Measurements from ENCODE around the gene MEOX2.

MEOX2 gene

DNA sequence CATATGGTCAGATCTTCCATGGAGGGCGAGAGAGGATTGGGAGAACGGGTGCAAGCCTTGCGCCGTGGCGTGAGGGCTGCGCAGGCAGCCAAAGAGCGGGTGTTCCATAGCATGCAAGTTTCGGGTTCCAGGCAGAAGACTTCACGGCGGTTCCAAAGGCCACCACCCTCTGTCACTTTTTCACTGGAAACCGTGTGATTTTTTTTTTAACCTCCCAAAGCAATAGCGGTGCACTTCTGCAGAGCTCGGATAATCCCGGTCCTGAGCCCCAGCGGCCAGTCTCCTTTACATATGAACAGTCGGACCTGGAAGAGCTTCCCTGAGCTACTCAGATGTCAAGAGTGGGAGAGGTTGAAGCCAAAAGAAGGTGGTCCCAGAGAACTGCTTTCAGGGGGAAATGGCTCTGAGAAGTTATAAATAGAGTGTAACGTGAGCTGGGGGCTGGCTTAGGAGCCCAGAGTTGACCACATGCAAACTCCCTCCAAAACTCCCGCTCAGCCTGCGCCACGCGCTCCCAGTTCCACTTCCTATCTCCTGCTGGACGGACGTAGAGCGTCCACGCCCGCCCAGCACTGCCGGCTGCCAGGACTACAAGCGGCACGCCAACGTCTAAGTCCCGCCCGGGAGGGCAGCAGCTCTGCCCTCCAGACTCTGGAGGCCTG is at the start of gene MEOX2:
Gene MEOX2 (minus strand): TSS at position 389 of the 662 bp plus-strand sequence. CDS start 281 bp downstream, at position 108.
- DNase-seq (ENCODE audit: low spot score) = no peak

DNA sequence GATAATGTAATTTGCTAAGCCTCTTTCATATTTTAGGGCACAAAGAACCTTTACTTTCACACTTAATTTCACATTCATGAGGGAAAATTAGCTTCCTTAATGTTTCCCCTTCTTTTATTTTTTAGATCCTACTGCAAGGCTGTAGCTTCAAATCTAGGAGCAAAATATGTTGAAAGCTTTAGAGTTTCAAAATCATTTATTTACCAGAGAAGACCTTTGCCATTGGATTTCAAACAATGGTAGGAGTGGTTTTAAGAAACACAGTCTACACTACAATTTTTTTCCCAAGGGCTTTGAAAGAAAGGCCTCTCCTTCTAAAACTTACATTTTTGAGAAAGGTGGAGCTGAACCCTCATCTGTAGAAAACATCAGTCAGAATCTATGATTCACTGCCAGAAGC is 43.3 kb upstream of the MEOX2 start:
- no peak for DNase-seq (ENCODE audit: low spot score)

DNA sequence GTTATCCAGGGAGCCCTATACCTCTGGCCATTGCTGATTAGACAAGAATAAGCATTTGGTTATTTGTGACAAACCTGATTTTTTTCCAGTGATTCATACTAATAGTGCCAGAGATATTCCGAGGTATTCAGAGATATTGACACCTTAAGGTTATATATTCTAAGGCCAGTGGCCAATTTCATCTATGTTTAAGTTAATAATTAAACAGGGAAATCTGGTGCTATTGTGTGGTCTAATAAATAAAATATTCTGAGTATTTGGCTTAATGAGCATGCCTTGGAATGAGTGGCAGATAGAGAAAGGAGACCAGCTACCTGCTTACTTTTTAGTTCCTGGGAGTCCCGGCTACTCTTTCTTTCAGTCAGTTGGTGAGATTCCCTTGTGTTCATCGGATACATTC is 38.6 kb upstream of the MEOX2 start:
- DNase-seq (ENCODE audit: low spot score) = no peak

DNA sequence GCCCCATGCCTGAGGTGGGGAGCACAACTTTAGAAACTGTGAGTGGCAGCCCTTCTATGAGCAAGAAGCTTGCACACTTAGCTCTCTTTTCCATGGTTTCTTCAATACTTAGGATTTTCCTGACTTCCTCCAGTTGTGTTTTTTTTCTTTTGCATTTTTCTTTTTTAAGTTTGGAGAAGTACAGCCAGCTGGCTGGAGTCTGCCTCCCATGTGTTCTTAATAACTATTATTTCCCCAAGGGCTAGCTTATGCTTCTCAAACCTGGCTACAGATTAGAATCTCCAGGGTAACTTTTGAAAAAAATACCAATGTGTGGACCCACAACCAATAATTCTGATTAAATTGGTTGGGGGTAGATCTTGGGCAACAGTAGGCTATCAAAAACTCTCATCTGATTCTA is 37.4 kb upstream of the MEOX2 start:
- DNase-seq (ENCODE audit: low spot score) = no peak

DNA sequence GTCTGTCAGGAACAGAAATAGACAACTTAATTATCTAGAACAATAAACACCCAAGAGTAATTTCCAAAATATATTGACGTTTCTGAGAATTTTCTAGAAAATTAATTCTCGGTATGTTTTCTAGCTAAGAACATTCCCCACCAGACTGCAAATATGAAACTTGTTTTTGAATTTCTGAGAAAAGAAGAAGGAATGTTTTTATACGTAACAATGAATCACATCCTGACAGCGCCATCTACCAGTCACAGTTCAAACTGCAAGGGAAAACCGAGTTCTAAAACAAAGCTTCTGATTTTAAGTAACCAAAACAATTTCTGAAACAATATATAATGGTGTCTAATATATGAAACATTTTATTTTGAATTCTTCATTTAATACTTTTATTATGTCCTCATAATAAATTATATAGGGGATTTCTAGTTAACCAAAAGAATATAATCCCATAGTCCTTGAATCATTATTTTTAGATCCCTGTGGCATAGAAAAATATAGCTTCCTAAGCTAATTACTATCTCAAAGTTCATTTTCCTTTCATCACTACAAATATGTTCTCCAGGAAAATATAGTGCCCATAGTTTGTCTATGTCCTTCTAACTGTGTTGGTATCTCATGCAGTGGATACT is 34.5 kb upstream of the MEOX2 start:
- DNase-seq (ENCODE audit: low spot score) = peak; percentile 3

DNA sequence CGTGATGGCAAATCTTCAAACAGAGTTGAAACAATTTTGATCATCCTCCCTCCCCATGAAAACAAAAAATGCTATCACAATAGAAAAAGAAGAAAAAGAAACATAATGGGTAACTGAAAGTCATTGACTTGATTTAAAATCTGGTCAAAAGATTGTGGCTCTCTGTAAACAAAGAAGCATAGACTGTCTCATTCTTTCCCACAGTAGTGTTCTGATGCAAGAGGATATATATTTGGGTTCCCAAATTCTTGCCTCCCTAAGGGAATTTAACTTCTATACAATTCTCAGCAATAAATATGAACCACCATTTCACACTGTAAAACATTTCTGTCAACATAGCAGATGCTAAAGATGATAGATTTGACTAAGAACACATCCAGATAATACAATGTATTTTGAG is 32.8 kb upstream of the MEOX2 start:
- DNase-seq (ENCODE audit: low spot score) = no peak

DNA sequence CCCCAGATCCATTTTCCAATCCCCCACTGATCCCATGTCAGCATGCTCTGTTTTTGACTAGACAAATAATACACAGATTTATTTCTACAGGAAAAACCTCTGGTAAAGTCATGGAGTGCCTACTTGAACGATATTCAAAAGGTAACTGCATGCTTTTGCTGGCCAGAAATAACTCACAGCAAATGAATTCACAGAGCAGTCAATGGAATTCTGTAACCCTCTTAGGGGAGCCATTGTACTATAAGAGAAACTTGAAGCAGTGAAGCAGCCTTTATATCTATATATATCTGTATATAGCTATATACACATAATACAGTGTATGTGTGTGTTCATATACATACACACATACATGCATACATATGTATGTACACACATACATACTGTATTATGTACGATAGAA is 29.0 kb upstream of the MEOX2 start:
- no peak for DNase-seq (ENCODE audit: low spot score)

DNA sequence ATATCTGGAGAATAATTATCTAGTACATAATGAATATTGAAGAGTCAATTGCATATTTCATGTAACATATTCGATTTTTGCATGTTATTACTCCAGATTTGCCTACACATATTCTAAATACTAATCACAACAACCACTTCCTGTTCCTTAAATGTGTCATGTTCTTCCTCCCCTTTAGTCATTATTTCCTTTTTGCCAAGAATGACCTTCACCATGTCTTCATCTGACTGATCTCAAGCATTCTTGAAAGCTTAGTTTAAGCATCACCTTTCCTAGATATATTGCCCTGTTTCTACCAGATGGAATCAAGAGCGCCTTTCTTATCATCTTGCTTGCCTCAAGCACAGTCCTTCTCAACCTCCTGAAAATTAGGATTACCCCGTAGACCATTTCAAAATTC is 23.5 kb upstream of the MEOX2 start:
- DNase-seq (ENCODE audit: low spot score) = no peak

DNA sequence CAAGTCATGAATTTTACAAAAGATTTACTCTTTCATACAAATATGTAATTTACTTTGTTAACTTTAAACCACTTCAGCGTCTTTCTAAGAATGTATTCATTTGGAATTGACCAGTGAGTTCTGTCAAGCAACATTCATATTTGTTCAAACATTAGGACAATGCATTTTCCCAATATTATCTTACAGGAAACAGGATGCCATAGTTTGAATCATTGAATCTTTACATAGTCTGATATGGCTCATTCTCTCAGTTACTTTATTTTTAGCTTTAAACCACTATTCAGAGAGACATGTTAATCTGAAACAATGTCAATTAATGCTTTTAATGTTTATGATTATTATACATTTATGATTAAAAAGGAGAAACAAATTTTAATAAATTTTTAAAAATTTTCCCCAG is 21.1 kb upstream of the MEOX2 start:
- no peak for DNase-seq (ENCODE audit: low spot score)

DNA sequence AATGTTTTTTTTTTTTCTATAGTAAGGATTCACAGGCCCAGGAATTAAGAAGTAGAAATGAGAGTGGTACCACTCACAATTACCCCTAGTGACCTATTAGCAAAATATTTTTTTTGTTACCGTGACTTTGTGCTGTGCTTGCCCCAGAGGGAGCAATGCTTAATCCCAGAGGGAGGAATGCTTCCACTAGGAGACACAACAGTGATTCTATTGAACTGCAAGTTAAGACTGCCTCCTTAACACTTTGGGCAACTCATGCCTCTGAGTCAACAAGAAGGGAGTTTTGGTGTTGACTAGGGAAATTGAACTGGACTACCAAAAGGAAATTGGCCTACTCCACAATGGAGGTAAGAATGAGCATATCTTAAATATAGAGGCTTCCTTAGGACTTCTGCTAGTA is 17.2 kb upstream of the MEOX2 start:
- DNase-seq (ENCODE audit: low spot score) = no peak

DNA sequence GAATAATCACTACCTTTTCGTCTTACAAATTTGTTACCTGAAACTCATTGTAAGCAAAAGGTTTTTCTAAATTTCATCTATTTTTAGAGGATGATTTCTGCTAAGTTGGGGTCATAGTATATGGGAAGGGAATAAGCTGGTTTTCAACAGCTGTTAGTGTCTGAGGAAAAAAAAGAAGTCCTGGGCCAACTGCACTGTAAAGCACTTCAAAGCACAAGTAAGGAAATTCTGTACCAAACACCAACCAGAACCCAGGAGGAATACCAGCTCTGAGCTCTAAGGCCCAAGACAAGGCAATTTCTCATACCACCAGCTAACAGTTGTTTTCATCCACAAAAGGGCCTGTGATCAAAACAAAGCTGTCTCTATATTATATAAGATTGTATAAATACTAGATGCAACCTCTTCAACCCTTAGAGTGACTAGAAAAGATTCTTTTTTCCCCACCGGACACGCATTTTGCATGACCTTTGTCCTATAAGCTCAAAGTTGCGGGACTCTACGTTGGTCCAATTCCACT is 6.1 kb upstream of the MEOX2 start:
- DNase-seq (ENCODE audit: low spot score) = no peak

DNA sequence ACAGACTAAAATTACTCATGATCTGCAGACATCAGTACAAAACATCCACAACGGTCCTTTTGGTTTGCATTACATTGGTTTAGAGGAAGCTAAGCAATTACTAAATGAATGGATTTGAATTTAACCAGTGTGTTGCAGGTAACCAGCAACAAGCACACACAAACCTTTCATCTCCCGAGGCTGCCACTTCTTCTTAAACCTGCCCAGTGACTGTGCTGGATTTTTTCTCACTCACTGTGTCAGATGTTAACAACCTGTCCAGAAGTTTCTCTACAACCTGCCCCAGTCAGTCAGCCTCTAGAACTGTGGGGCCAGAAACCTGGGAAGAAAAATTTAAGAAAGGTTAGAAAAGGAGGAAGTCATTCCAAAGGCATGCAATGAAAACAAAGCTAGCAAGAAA is 2.4 kb upstream of the MEOX2 start:
- no peak for DNase-seq (ENCODE audit: low spot score)

DNA sequence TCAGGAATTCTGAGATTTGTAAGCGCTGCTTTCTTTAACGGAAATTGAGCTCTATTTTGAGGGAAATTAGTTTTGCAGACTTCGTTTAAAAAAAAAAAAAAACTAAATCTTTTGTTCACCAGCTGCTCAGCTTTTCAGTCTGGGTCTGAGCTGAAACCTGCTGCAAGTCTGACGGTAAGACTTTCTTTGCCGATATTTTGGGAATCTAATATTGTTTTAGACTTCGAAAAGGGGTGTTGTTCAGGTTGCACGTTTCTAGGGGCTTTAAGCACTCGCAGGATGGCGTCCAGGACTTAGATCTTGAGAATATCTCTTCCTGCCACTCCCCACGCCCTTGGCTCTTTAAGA is 1.8 kb upstream of the MEOX2 start:
- no peak for DNase-seq (ENCODE audit: low spot score)

DNA sequence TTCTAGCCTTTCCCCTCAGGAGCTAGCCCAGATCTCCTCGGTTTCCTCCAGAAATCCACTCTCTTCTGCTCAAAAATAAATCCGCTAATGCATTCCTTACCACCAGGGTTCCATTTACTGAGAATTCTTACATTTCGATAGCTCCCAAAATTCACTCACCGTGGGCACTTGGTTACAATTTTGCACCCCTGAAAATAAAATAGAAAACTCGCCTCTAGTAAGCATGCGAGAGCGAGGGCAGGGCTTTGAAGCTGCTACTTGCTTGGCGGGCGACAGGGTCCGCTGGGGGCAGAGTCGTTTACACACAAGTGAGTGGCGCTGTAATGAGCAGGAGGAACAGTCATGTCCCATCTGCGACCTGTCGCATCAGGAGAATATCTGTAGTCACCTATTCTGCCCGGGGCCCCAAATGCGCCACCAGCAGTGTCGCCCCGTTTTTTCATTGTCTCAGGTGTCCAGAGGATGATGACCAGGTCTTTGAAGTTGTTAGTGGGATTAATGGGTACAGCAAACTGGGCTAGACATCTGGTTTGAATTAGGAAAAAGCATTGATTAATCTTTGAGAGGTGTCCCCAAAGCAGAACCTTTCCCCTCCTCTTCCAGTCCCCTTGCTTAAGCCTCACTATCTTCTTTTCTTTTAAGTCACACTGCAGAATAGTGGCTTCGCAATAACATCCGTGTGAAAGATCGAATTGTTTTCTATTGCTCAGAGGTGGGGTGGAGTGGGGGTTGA is 1.2 kb upstream of the MEOX2 start:
- no peak for DNase-seq (ENCODE audit: low spot score)

DNA sequence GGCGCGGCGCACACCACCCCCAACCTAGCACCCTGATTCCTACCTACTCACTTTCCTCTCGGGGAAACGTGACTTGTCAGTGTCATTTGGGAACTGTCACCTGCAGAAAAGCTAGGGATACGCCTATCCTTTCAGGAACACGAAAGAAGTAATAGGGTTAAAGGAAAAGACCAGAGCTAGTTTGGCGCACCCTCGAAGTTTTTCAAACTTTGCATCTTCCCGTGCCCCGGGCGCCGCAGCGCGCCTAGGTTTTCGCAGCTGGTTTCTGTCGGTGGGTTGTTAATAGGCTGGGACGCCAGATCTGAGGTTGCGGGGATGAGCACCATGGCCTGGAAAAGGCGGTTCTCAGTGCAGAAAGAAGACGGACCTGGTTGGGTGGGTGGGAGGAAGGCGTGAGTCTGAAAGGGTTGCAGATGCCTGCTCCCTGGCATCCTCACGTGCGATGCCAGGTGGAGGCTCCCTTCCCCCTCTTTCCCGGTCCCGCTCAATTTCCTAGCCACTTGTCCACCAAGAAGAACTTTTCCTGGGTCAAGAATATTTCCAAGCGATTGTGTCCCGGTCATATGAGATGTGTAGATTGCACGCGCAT is 568 bp upstream of the MEOX2 start:
- no peak for DNase-seq (ENCODE audit: low spot score)

DNA sequence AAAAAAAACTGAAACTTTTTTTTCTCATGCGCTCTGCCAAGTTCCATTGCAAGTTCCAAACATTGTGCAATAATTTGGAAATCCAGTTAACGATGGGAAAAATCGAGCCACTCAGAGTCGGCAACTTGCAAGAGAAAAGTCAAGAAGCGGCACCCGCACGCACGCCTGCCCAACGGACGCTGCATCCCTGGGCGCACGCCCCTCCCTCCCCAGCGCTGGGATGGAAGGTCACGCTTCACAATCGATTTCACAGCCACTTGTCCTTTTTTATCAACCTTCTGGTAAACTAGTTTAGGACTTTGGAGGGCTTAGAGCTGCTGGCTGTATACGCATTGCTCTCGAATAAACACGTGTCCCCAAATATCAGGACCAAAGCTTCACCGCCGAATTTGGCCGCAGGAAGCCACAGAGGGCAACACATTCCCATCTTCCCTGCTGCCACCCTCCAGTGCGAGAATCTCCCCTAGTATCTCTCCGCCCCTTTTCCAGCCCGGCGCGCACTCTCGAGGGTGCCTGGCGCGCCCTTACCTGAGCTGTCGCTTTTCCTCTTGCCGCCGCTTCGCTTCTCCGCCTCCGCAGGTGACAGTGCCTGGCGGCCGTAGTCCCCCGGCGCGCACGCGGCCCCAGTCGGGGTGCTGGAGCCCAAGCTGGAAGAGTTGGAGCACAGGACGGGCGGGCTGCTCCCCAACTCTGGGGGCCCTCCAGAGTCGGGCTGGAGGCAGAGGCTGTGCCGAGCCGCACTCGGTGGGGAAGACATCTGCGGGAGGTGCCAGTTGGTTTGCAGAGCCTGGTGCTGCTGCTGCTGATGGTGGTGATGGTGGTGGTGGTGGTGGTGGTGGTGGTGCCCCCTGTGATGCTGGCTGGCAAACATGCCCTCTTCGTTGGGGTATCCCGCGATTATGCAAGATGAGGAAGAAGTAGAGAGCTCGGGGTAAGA is 857 bp downstream of the MEOX2 start:
- no peak for DNase-seq (ENCODE audit: low spot score)

DNA sequence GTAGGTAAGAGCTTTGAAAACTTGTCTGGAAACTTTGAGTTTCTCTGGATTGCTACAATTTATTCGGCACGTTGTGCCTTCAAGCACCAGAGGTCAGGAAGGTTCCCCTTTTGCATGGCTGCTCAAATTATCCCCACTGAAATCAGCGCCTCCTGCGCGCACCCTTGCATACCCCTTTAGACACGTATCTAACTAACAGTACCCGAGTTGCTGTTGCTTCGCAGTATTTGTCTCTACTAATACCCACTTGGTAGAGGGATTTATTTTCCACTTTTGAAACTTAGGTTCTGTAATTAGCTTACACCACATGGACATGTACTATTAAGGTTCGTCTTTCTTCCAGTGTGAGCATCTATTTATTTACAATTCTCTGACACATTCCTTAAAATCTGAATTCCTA is 1.6 kb downstream of the MEOX2 start:
- DNase-seq (ENCODE audit: low spot score) = no peak

DNA sequence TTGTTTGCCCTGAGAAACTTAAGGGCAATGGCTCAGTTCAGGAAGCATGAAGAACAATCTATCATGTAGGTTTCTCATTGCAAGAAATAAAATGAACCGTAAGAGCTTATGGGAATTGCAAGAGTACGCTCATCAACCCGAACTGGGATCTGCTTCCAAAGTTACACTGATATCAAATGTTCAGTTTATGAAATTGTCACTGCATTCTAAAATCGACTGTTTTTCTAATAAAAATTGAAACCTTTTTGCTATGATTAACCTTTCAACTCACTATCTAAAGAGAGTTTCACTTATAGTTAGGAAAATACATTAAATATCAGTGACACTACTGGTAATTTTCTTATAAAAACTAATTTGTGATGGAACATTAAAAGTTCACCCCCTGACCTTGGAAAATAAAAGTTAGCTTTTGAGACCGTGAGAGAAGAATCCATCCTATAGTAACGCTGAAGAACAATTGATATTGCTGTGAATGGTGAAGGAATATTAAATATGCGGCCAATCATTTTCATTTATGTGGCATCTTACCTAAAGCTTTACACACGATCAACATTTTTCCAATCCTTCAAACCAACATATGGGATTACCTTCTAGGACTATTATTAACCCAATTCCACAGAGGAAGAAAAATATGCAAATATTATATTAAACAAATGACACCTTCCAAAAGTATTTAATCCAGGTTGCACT is 2.2 kb downstream of the MEOX2 start:
- no peak for DNase-seq (ENCODE audit: low spot score)

DNA sequence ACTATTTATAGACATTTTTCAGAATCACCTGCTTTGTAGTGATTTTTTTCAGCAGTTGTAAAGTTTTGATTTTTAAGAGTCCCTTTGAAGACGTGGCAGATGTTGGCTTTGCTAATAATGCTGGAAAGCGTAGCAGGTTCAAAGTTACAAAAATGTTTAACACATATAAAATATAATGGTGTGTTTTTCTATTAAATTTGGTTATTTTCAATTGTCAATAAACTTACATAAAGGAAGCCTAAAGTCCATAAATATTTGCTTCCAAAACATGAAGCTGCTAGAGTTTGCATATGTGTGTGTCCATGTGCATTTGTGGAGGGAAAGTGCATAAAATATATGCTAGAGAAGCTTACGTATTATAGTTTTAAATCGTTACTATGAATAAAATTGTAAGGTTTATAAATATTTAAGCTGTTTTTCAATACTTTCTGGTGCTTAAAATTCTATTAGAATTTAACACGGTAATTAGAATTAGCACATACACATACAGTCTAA is 3.7 kb downstream of the MEOX2 start:
- no peak for DNase-seq (ENCODE audit: low spot score)

DNA sequence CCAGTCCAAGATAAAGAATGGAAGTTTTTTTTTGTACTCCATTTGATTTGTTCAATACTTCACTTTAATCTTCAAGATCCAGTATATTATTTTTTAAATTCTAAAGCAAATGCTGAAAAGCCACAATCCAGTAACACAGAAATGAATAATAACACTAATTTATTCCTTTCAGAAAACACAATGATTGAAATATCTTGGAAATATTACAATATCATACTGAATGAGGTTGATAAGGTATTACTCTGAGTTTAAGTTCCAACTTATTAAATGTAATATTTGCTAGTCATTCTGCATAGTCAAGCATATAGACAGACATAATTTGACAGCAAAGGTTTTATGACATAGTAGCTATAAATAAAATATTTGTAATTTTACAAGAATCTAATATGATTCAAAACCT is 4.4 kb downstream of the MEOX2 start:
- DNase-seq (ENCODE audit: low spot score) = no peak

DNA sequence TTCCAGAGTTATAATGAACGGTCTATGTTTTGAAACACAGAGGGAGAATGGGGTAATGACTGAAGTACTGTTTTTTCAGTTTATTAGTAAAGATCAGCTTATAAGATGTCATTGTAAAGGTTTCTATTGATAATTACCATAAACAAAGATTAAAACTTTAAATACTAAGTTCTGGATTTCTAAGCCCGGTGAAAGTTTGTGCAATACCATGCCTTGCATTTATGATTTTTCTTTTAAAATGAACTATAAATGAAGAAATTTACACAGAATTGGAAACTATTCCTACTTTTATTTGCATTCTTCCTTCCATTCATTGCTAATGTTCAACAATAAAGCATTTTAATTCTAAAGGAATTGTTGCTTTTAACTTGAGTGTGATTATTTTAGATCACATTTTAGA is 4.9 kb downstream of the MEOX2 start:
- no peak for DNase-seq (ENCODE audit: low spot score)

Data from hematopoietic multipotent progenitor cell treated with erythropoietin and hydrocortisone succinate and interleukin-3 and kit ligand, for 15 days (in vitro differentiated cells).